ENCODE data around the gene B3GNT2.
"Not testable (repeated sequence)": the region's sequence is repeated elsewhere in the genome, so short reads cannot be mapped to it uniquely, and the experiment has no call there.

The B3GNT2 gene

DNA sequence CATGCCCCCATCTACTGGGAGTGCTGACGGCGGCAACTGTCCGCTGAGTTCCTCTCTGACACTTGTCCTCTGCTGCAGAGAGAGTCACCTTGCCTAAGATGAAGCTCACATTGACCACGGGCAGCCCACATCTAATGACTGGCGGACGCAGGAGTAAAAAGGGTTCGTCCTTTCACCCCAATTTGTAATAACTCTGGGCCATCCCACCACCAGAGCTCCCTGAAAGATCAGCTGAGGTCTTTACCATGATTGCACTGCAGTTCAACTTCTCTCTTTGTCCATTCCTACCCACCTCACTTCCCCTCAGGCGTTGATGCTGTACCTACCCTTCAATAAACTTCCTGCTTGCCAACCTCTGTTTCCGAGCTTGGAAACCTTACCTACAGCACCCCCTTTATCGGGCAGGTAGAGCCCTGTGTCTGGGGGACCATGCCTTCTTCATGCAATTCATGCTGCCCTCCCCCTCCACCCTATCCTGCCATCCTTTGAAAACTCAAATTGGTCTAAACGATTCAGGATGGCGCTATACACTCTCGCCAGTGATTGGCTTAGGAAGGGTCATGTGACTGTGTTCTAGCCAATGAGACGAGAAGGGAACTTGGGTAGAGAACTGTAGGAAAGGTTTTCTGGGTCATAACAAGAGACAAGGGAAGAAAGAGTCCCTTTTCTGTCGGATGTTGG is 10.3 kb upstream of the B3GNT2 start:
- DNase-seq: no peak

DNA sequence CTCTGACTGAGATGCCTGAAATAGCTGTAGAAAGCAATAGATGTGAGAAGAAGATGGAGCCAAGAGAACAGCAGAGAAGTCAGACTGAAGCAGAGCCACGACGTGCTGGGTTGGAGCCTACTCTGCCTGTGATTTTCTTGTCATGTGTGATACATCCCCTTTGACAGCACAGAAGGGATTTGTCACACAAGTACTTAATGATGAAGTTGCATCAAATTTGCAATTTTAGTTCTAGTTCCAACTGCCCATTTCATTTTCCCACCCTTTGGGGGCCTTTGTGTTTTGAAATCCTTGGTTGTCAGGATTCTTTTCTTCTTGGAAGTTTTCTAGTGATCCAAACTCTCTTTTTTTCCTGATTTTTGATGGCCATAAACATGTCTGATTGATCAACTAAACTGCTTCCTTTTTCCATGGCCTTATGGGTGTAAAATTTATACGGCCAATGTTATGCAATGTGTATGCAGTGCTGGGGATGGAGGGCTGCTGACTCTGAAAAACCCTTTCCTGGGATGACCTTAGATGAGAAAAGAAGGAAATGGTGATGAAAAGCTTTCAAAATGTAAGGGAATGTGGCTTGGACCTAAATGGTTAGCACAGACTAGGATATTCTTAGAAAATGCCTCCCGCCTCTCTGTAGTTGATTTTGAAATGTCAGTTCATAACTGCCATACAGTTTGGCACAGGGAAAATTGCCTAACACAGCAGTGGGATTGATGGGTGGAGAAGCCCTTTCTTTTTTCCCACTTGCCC is 9.6 kb upstream of the B3GNT2 start:
- no peak for DNase-seq

DNA sequence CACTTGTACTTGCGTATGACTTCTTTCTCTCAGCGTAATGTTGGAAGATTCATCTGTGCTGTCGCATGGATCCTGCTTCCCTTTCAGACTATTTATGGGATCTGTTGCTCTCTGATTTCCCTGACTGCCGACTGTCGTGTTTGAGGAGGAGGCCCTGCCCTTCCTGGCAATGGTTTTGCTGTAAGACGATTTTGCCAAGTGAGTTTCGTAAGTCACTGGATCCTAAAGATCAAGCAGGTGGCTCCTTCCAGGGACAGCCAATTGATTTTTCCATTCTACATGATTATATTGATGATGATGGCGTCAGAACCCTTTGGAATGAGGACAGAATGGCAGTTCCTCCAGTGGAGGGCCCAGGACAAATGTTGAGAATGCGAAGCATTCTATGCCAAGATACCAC is 8.7 kb upstream of the B3GNT2 start:
- no peak for DNase-seq

DNA sequence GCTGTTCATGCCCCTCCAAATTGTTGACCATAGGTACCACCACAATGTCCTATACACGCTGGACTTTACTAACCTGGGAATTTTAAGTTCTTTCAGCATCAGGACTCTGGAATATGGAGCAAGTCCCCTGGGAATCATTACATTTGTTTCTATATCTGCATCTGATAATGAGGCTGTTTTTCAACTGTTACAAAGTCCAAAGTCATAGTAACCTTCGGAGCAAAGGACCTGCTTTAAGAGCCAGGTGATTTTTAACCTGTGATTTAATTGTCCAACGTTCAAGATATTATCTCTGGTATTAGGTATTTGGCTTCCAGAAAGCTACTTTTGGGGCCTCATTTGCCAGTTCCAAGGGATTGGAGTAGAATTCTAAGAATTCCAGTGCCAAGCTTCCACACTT is 7.5 kb upstream of the B3GNT2 start:
- no peak for DNase-seq

DNA sequence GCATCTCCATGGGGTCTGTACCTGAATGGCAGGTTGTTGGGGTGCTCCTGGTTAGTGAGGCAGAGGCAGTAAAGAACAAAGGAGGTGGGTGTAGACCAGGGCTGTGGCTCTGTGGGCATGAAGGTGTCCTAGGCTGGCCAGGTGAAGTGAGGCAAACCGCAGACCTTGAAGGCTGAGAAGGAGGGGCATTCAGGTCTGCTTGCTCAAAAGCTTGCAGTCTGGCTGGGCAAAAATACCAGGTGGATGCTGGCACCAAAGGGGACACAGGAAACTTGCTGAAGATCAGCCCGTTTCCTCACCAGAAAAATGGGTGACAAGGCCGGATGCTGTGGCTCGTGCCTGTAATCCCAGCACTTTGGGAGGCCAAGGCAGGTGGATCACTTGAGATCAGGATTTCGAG is 6.7 kb upstream of the B3GNT2 start:
- no peak for DNase-seq

DNA sequence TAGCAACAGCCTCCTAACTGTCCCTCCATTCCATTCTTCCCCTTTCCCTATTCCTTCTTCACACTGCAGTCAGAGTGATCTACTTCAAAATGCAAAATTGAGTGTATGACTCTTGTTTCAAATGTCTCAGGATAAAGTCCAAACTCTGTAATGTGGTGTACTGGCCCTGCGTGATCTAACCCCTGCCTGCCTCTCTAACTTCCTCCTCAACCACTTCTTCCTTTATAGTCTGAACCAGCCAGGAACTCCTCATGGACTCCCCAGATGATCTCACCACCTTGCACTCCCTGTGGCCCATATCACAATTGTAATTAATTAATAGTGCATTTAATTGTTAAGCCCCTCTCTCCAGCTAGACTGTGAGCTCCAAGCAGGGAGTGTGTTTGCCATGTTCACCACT is 3.1 kb upstream of the B3GNT2 start:
- DNase-seq: no peak

DNA sequence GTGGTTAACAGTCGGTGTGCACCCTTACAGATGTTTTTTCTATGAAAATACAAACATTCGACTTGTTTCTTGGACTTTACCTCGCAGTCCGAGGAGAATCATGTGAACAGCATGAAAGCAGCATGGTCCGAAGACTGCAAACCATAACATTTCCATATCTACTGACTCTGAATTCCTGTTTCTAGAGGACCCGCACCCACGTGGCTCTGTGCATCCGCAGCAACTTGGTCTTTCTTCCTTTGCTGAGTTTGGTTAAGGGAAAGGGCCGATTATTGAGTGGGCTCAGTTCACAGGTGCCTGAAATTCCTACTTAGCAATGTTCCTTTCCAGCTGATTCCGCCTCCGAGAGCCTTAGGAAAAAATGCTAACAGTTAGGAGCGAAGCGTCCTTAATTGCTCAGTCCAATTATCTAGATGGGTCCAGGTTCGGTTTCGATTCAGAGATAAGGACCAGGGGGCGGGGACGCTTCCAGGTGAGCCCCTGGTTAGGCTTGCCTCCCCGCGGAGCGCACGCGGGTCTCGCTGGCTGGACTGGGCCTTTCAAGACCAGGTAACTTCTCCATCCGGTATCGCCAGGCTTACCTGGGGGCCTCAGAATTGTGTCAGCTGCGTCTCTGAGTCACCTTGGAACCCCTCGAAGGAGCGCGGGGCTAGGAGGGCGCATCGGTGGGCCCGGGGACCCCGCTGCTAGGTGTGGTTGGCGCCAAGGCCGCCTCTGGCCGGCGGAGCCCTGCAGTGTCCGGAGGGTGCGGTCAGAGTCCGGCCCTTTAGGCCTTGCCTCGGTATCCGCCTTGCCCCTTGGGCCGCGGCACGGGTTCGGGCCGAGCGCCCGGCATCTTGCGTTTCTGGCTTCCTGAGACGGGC is 1.1 kb upstream of the B3GNT2 start:
- DNase-seq: no peak

DNA sequence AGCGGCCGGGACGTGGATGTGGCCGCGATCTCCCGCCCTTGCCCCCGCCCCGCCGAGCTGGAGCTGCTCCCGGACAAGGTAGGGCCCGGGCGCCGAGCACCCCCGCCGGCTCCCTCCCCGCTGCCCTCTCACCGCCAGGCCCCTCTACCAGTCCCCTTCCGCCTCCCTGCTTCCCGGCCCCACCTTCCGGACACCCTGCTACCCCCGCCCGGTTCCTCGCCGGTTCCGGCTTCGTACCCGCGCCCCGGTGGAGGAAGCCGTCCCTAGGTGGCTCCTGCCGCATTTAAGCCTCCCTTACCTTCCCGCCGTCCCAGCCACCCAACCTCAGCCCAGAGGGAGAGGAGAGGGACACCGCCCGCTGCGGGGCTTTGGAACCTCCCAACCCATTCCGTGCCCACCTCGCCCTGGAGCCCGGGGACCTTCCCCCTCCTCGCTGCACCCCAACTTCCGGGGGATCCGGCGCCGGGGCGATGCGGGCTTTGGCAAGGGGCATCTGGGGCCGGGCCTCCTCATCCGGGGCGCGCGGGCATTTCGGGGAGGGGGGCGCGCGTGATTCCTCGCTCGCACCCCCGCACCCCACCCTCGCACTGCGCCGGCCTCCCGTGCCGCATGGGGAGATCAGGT is 475 bp downstream of the B3GNT2 start:
- no peak for DNase-seq

DNA sequence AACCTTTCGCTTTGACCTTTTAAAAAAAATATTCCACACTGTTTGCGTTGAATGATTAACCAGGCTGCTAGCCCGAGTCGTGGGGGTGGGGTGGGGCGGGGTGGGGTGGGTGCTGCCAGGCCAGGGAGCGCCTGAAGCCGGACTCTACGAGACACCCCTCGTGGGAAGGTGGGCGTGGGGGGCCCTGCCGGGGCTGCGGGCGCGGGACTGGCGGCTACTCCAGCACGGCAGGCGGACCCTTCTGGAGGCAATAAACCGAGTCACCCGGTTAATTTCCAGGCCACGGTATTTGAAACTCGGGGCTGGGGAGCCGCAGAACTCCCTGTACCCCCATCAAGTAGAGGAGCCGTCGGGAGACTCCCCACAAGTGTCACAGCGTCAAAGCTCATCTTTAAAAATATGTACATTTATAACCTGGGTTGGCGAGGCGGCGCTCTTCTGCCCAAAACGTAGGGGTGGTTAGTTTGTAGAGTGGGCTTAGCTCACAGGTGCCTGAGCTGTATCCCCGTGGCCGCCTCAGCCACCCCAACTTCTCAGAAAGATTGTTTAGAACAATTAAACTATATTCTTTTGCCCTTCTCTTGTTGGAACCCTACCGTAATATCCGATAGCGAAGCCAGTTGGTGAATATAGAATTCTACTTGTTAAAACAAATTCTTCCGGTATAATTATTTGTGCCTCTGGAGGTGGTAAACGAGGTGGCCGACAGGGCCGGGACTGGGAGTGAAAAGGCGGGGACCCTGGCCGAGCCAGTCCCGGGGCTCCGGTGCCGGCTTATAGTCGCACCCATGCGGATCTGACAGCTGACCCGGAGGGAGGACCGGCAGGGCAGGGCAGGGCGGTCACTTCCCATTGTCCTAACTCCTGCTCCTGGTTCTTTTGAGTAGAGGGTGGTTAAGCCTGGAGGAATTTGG is 1.4 kb downstream of the B3GNT2 start:
- no peak for DNase-seq

DNA sequence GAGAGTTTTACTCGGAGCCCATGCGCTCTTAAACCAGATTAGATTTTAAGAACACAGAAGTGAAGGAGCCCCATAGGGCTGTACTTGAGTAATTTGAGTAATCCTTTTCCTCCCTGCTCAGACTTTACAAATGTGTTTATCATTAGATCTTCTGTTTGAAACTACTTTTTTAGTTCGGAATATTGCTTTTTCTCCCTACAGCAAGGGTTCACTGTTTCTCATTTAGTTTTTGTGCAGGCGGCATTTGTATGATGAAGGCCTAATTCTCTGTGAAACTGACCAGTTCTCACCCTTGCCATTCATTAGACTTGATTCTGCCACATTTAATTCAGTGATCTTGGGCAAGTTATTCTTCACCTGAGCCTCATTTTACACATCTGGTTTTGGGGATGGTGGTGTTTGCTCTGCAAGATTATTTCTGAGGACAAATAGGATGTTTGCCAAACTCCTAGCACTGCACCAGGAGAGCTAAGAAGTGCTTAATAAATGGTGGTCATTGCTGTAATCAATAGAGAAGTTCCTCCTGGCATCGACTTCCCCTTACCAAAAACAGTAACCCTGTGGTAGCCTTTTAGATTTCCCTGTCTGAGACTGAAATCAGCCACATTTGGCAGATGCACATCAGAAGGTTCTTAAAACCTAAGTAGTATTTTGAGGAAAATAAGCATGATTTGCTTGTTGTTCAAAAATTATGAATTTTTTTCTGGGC is 2.2 kb downstream of the B3GNT2 start:
- no peak for DNase-seq

DNA sequence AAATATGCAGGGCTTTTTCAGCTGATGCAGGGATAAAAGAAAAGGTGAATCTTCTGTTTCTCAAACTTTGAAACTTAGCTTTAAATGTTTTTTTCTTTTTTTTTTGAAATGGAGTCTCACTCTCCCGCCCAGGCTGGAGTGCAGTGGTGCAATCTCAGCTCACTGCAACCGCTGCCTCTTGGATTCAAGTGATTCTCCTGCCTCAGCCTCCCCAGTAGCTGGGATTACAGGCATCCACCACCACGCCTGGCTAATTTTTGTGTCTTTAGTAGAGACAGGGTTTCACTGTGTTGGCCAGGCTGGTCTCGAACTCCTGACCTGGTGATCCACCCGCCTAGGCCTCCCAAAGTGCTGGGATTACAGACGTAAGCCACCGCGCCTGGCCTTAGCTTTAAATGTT is 2.9 kb downstream of the B3GNT2 start:
- not testable (repeated sequence) for DNase-seq

DNA sequence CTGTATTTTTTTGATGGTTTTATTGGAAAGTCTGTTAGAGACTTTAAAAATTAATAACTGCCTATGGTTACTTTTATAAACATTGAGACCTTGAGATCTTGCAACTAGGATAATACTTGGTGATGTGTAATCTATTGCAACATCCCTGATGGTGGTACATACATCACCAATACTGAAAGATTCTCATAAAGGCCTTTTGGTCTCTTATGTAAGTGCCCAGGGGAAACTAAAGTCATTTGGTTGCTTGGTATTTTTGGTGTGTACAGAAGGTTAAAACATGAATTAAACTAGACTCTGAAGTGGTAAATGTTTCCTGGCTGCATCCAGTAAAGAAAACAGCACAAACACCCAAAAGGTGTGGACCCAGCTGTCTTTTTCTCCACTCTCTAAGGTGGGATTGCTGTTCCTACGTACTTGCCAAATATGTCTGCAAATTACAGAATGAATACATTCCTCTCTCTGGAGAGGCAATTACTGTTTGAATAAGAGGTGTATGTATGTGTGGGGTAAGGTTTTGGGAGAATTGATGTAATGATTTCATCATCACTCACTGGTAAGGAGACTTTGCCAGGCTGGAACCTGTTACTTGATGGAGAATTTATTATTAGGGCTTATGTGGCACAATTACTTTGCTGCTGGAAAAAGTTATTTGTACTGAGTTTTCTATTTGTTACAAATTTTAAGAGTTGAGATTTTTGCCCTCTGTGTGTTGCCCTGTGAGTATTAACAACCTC is 3.6 kb downstream of the B3GNT2 start:
- peak; percentile 60 for DNase-seq

DNA sequence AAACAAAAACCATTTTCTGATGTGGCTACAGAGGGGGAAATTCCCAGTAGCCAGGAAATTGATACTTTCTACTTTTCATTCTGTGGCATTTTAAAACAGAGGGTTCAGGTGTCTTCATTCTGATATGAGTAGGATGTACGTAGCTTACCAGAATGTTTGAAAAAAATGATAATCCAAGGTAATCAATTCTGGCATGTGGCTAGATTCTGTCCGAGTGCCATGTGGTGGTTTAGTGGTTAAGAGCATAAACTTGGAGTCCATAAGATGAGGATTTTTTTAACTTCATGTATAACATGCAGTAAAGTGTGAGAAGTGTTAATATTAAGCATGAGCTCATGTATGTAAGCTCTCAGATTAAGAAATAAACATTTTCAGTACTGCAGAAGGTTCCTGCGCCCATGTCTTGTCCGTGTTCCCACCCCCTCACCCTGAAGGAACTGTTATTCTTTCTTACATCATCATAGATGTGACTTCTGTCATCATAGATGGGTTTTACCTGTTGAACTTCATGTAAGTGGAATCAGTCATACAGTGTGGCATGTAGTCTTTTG is 4.5 kb downstream of the B3GNT2 start:
- DNase-seq: no peak

DNA sequence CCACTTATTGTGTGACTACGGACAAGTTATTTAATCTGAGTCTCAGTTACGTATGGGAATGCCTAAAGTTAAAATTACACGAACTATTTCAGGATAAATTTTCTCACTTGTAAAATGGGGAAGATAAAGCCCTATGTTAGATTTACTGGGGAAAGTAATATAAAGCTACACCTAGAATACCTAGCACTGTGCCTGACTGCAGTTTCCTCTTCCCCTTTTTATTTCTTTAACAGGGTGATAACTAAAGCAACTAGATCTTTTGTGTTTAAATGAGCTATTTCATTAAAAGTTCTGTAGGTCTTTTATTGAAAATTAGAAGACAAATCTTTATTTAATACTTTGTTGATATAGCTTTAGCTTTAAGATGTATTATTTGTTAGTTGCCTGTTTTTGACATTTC is 5.0 kb downstream of the B3GNT2 start:
- DNase-seq: no peak

DNA sequence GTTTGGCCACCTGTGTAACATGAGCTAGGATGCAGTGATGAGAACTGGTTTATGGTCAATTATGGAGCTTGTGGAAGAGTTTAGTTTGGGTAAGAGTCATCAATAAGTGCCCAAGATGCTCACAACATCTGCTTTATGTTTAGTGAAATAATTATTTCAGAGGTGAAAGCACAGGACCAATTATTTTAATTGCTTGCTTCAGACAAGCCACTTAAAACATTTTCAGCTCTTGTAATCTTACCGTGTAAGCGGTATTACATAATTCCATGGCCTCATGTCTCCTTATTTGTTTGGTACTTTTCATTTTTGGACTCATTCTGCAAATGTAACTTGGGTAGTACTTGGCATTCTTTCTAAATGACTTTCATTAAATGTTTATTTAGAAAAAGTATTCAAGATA is 5.4 kb downstream of the B3GNT2 start:
- peak; percentile 82 for DNase-seq

DNA sequence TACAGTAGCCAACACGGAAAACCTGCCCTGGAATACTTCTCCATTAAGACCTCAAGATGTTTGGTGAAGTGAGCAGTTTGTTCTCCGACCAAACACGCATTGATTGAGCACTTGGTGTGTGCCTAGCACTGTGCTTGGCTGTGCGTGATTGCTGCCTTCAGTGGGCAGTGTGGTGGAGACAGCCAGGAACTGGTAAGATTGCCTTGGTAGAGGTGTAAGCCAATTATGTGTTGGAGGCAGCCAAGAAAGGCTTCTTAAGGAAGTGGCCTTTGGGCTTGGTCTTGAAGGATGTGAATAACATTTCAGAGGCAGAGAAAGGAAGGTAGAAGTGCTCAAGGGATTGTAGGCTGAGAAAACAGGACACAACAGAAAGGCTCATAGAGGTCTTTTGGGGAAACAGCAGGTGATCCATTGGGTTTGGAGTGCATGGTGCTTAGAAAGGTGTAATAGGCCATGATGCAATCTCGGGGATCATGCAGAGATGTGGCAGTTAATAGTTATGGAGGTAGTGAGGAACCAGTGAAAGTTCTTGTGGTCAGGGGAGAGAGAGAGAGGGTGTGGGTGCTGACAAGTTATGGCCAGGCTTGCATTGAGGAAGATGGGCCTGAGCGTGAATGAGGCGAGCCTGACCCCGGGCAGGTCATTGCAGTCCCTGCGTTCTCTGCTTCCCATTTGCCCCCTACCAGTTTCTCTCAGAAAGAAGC is 6.3 kb downstream of the B3GNT2 start:
- DNase-seq: no peak

DNA sequence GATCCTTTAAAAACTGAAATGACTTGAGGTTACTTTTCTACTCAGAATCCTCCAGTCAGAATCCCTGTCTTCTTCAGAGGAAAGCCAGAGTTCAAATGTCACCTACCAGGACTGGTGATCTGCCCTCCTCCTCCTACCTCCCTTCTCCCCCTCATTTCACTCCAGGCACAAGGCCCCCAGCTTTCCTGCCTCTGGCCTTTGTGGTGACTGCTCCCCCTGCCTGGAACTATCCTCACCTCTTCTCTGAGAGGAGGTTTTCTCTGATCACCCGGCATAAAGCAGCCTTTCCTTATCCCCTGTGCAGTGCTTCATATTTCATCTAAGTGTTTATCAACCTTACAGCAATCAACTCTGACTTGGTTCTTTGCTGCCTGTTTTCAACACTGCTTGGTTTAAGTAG is 6.8 kb downstream of the B3GNT2 start:
- DNase-seq: no peak

DNA sequence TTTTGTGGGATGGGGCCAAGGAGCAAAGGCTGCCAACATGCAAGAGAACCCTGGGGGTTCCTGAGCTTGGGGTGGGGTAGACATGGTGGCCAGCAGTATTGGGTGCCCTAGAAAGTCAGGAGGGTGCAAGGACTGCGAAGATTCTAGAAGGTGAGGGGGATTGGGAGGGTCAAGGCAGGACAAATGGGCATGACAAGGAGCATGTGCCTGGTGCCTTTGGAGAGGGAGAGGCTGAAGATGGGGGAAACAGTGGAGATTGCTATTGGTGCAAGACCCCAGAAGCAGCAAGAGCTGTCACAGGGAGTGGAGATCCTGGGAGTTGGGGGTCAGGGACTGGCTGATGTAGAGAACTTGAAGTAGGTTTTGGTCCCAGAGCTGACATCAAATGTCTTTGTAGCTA is 7.5 kb downstream of the B3GNT2 start:
- no peak for DNase-seq

DNA sequence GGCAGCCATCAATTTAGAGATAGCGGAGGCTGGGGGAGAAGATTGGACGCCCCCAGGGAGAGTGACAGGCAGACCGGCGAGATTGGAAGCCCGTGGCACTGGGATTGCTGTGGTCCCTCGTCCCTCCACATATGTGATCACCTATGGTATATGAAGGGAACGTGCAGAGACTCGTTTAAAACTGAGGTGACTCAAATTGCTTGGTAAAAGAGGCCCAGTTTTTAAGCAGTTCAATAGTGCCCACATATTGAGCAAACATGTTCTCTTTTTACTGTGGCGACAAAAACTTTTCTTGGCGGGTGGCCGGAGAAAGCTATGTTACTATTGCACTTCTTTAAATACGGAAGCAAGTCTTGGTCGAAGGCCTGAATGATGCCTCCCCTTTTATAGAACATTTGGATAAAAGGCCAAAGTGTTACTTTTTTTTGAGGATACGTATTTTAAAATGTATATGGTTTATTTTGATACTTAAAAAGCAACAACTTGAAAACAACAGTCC is 9.1 kb downstream of the B3GNT2 start:
- no peak for DNase-seq

DNA sequence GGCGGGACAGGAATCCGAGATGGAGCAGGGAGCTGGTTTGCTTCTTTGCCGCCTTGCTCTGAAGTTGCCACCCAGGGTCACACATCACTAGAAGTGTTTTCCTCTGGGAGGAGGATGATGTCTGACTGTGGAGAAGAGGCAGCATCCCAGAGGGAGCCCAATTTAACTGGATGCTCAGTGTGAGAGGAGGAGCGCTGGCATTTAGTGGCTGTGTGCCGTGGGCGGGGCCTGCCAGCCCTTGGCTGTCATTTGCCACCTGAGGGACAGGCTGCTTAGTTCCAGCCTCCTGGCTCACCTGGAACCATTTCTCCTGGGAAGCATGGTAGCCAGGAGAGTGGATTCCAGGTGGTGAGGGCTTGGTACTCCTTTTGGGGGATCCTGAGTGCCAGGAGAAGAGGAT is 9.6 kb downstream of the B3GNT2 start:
- DNase-seq: no peak

Data from NCI-H1436 (cell line).